HG02610 (cell line): ENCODE data around the gene DCHS2.

ENCODE experiments used
- ATAC-seq: cut with Tn5 transposase; IDR thresholded peaks from one replicate; pipeline ENCODE4 v1.9.1; 2021; ENCODE audit warnings: mild to moderate bottlenecking, moderate library complexity; ENCODE audit not compliant: unreplicated experiment

Gene DCHS2

GRCh38 chr4:154390324-154390723 is 101.3 kb downstream of the DCHS2 start:
- no peak for ATAC-seq

DNA sequence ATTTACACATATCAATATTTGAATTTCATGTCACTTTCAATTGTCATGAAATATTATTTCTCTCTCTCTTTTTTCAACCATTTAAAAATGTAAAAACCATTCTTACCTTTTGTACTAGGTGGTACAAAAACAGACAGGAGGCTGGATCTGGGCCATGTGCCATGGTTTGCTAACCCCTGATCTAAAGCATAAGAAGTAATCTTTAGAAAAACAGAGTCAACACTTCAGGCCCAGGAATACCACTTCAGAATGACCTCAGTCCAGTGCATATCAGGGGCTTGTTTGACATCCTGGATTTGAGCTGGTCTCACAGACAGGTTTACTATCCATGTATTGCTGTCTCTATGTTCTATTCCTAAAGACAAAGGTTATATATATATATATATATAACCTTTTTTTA is 102.5 kb downstream of the DCHS2 start:
- ATAC-seq = no peak

DNA sequence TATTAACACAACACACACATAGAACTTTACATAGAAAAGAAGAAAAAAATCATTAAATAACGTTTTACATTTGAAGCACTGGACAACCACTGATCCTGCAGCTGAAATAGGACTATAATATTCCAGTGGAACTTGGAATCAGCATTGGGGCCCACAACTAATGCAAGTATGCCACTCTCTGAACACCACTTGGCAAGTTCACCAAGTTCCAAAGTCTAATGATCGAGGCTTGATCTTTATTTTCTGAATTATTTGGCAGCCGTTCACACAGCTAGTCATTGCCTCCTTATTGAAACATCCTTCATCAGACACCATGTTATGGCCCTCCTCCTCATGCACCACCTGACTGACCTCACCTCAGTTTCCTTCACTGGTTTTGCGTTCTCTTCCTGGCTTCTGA is 107.6 kb downstream of the DCHS2 start:
- ATAC-seq = no peak

- no peak for ATAC-seq
Measured at GRCh38 chr4:154376486-154376885, 115.1 kb downstream of the DCHS2 start.

DNA sequence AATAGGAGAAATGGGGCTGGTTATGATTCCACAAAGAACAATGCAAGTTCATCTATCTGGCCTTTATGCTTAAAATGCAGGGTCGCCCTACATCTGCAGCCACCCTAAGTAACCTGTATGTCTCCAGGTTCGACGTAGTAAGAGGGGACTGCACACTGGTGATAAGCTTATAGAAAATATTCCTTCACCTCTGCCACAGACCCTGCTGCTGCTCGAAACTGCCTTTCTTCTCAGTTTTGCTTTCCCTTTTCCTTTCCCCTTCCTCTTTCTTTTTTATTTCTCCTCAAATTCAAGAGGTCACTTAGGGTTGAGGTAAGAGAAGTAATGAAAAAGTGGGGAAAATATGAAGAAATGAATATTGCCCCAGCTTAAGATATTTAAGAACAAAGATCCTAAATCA is 123.5 kb downstream of the DCHS2 start:
- ATAC-seq = peak; percentile 70

DNA sequence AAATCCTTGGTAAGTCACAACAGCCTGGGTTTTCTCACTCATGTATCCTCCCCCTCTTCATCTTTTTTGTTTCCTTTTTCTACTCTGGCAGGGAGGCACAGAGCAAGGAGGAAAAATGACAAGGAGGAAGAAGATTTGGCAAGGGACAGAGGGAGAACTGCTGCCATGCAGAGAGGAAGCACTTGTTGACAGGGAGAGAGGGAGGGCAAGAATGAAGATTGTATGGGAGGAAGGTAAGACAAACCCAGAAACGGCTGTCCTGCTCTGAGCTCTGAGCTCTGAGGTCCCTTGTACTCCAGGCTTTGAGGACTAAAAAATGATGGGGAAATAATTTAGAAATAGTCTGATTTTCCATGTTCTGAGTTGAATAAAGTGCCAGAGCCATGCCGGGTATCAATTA is 123.9 kb downstream of the DCHS2 start:
- ATAC-seq = peak; percentile 34

DNA sequence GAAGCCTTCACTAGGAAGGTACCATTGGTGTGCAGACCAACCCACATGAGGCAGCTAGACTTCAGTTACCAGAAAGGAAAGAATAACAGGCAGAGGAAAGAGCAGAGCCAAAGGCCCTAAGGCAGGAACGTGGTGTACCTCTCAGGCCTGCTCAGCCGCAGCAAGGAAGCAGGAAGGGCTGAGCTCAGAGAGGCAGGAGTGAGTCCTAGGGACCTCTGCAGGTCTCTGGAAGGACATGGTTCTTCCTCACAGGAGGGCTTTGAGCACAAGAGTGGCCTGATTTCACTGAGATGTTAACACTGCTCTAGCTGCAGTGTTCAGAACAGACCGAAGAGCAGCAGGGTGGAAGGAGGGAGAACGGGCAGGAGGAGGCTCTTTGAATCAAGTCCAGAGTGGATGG is 124.6 kb downstream of the DCHS2 start:
- no peak for ATAC-seq

DNA sequence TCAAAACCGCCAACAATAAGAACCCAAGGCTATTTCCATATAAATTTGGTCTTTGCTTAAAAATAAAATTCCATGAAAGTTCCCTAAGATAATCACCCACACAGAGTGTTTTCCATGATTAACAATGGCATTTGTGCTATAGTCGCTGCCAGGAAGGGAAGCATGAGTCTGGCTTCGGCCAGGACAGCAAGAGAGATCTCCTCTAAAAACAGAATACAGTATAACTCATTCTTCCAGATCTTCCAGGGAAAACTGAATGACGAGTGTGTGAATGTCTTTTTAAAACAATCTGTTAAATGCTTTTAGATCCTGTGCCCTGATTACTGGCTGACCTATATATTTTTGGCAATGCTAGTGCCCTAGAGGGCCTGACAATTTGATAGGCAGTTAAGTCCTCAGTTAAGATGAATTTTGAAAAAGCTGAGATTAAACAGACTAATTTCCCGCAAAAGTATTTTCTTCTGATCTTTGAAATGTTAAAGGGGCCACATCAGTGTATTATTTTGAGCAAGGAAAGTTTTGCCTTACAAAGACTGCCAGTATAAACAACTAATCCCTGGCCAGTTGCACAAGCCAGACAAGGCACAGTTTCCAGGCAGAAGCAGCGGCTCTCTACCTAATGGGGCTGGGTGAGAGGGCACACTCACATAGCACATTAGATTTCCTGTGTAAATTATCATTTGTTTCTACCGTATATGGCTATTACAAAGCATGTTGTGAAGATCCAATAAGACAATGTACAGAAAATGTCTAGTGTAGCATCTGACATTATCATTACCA is 127.3 kb downstream of the DCHS2 start:
- ATAC-seq = no peak

DNA sequence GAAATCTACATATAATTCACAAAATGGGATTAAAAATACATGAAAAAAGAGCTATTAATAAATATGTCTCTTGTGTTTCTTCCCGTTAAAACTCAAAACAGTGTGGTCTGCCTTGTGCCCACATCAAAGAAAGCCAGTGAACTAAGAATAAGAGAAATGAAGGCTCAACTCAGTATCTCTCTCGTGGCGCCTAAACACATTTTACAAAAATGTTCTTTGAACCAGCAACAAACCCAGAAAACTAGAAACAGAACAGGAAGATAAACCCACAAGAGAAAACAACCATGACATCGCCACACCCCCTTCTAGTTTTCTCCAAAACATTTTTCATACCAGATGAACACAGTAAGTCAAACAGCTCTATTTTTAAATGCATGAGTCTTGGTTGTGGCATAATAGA is 130.1 kb downstream of the DCHS2 start:
- ATAC-seq = peak; percentile 77

DNA sequence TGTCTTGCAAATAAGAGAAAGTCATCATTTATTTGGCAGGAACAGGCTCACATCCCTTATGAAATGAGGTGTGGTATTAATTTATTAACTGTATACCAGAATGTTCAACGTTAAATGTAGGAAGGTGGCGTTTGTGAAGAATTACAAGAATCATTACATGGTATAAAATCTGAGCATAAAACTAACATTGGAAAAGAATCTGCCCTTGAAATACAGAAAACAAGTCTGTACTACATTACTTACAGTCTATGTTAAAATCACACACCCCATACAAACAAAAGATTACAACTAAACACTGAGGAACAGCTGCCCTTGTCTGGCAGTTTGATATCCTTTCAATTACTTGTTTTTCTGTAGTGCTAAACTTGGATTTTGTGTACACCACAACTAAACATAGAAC is 131.1 kb downstream of the DCHS2 start:
- ATAC-seq = no peak

GRCh38 chr4:154354883-154355282 is 136.7 kb downstream of the DCHS2 start:
- no peak for ATAC-seq

DNA sequence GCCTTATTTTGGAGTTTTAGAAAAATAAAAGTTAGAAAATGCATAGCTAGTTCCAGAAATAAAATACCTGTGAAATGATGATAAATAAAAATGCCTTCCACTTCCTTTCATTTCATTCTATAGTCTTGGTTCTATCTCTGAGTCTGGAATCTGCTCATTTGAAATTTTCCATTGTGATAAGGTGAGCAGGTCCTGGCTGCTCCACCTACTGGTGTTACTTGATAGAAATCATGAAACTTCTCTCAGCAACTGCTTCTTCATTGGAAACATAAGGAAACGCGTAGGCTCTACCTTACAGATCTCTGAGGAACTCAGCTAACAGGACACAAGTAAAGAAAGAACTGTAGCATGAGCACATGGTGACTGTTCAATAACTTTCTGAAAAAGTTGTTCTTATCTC is 141.8 kb downstream of the DCHS2 start:
- ATAC-seq = no peak

DNA sequence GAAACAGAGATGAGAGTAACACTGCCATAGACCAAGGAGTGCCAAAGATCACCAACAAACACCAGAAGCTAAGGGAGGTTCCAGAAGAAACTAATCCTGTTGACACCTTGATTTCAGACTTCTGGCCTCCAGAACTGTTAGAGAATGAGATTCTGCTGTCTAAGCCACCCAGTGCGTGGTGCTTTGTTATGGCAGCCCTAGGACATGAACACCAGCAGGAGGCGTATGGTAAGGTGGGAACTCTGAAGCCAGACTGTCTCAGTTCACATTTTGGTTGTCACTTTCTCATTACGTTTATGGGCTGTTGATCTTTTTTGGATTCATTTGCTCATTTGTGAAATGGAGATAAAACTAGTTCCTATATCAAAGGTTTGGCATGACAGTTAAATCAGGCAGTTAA is 142.9 kb downstream of the DCHS2 start:
- no peak for ATAC-seq

DNA sequence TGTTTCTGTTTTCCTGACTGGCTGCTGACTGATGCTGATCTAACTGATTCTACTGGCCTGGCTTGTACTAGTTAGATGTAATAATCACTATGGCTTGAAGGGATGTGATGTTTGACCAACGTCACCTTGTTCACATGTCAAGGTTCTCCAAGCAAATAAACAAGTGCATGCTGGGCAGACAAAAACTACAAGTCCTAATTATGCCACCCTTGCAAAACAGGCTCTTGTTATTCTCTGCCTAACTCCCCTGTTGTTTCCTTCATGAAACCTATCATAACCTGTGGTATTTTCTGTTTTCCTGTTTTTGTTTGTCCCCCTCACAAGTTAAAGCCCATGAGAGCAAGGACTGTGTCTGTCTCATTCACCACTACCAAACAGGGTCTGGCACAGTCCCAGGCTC is 146.2 kb downstream of the DCHS2 start:
- ATAC-seq = no peak

GRCh38 chr4:154344686-154345085 is 146.9 kb downstream of the DCHS2 start:
- ATAC-seq = peak; percentile 39

- no peak for ATAC-seq
Measured at GRCh38 chr4:154343651-154344050, 147.9 kb downstream of the DCHS2 start.

DNA sequence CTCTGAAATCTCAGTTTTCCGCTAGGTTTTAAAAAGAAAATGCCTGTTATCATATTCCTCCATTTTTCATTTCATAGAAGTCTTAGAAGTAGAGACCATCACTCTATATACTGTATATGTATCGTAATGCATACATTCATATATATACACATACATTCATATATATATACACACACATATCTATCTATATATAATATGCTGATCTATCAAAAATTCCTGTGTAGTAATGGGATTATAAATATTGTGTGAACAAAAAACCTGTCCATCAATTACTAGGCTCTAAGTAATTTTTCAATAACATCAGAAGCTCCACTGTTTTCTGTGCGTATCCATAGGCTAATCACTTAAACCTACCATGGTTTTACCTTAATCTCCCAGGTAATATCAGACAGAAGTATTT is 150.2 kb downstream of the DCHS2 start:
- ATAC-seq = no peak

DNA sequence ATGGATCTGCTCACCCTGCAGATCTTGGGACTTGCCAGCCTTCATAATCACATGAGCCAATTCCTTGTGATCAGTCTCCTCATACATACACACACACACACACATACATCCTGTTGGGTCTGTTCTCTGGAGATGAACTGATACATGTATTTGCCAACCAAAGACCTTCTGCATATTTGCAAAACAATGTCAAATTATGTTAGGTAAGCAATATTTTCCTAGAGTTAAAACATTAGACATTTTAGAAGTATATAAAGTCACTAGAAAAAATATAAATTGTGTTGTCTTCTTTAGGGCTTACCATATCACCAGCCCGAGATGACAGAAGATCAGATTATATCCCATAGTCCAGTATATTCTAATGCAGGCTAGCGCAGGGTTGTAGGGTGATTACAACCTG is 156.0 kb downstream of the DCHS2 start:
- ATAC-seq = no peak

- peak; percentile 73 for ATAC-seq
Measured at GRCh38 chr4:154332681-154333421, 158.7 kb downstream of the DCHS2 start.

- ATAC-seq = no peak
Measured at GRCh38 chr4:154329939-154330338, 161.7 kb downstream of the DCHS2 start.

DNA sequence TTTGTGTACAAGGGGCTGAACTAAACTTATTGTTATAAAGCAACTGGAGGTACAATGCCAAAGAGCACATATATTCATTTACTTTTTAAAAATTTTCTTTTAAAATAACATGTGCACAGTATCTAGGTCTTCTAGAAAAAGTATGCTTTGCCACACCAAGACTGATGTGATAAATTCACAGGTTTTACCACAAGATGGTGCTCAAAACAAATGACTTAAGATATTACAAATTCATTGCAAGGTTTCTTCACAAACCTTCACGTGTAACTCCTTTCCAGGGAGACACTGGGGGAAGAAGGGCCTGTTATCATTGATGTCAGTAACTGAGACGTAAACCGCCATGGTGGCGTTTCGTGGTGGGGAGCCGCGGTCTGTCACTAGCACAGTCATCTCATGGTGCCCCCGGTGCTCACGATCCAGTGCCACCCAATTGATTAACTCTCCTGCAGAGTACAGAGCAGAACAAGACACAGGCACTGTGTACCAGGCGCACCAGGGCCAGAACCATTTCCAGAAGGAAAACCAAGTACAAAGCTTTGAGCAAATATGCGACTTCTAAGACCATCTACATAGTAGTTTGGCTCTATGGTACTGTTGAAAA is 162.2 kb downstream of the DCHS2 start:
- ATAC-seq = no peak

DNA sequence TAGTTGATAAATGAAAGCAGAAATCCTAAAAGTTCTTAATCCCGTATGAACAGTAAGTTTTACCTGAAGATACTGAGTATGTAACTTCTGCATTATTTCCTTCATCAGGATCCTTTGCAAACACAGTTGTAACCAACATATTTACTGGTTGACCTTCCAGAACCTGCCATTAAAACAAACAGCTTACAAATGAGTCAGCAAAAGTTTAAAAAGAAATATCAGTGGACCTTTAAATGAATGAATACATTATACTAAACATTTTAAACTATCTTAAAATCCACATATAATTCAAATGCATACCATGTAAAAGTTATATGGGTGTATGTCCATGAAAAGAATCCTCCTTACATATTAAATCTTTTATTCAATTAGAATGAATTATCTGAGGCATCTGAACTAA is 163.6 kb downstream of the DCHS2 start:
- ATAC-seq = no peak
